ENCODE results near the gene PLVAP.

GRCh38 chr19:17332360-17332676 is 44.8 kb downstream of the PLVAP start:
- TF ChIP-seq CTCF (optimal IDR thresholded peaks at IDR 0.05 in 1 of 3, IDR thresholded peaks at IDR 0.05 in 1 of 3, conservative IDR thresholded peaks at IDR 0.05 in 1 of 3; ENCODE audit: extremely low read depth in 1 of 3, insufficient read depth in 2 of 3, low read length in 3 of 3): no peak
- no peak for TF ChIP-seq EZH2 (IDR thresholded peaks at IDR 0.05; ENCODE audit: low read length)

All from keratinocyte (primary cell).